ENCODE measurements around the gene CGA. TPM values are rescaled to one million over a fixed set of nuclear protein-coding genes. Genes with fewer than 3 reads are reported as not detected.

CGA gene
- total RNA-seq, 1 donor from 2014 or later, result not detected

GRCh38 chr6:87053312-87053711 is 41.6 kb downstream of the CGA start:
- no peak for DNase-seq
- no peaks in the 10 kb centered on the region for H3K9me3 ChIP-seq (replicated peaks)
- H3K27me3 ChIP-seq (ENCODE audit: low read depth), result peaks cover 32% of the 10 kb centered on the region
- no peak for TF ChIP-seq CTCF (IDR thresholded peaks at IDR 0.05; ENCODE audit: borderline replicate concordance)
- intact Hi-C loops (cut with micrococcal nuclease), result no loop called here
- no peak overlapping the region for H3K4me3 ChIP-seq
- H3K4me1 ChIP-seq, result no peaks in the 10 kb centered on the region
- H3K27ac ChIP-seq (replicated peaks), result no peak overlapping the region
- H3K36me3 ChIP-seq, result no peaks in the 10 kb centered on the region

- Histone ChIP-seq H3K27ac (replicated peaks) (no peak overlapping the region), H3K9me3 (replicated peaks) (no peaks in the 10 kb centered on the region), H3K4me1 (no peaks in the 10 kb centered on the region), H3K36me3 (no peaks in the 10 kb centered on the region), H3K27me3 (ENCODE audit: low read depth) (peaks cover 19% of the 10 kb centered on the region), H3K4me3 (no peak overlapping the region)
- intact Hi-C loops (cut with micrococcal nuclease), result no loop called here
- no peak for DNase-seq
- TF ChIP-seq CTCF (IDR thresholded peaks at IDR 0.05; ENCODE audit: borderline replicate concordance), result no peak
These were observed 45.1 kb downstream of the CGA start for GRCh38 chr6:87049779-87050178.

- Histone ChIP-seq H3K36me3 (no peaks in the 10 kb centered on the region), H3K27ac (replicated peaks) (no peak overlapping the region), H3K4me1 (no peaks in the 10 kb centered on the region), H3K4me3 (no peak overlapping the region), H3K9me3 (replicated peaks) (peaks cover 7% of the 10 kb centered on the region), H3K27me3 (ENCODE audit: low read depth) (peaks cover 12% of the 10 kb centered on the region)
- no peak for DNase-seq
- intact Hi-C loops (cut with micrococcal nuclease), result no loop called here
- TF ChIP-seq CTCF (IDR thresholded peaks at IDR 0.05; ENCODE audit: borderline replicate concordance), result no peak
These were observed 49.3 kb downstream of the CGA start for GRCh38 chr6:87045521-87046075.

GRCh38 chr6:87040729-87041128 is 54.2 kb downstream of the CGA start:
- H3K4me3 ChIP-seq, result no peak overlapping the region
- no peak overlapping the region for H3K27ac ChIP-seq (replicated peaks)
- no peaks in the 10 kb centered on the region for H3K36me3 ChIP-seq
- intact Hi-C loops (cut with micrococcal nuclease), result no loop called here
- no peak for DNase-seq
- H3K27me3 ChIP-seq (ENCODE audit: low read depth), result peaks cover 4% of the 10 kb centered on the region
- H3K4me1 ChIP-seq, result no peaks in the 10 kb centered on the region
- H3K9me3 ChIP-seq (replicated peaks), result peaks cover 13% of the 10 kb centered on the region
- TF ChIP-seq CTCF (IDR thresholded peaks at IDR 0.05; ENCODE audit: borderline replicate concordance), result no peak

Other genes with a start within 250 kb of the CGA start
- not detected for gene HTR1E, start 157.6 kb downstream of the CGA start, total RNA-seq
- 28.2 TPM for gene ZNF292, start 60.5 kb upstream of the CGA start, total RNA-seq
- 17.7 TPM for gene SMIM8, start 227.5 kb upstream of the CGA start, total RNA-seq
- not detected for gene GJB7, start 234.2 kb upstream of the CGA start, total RNA-seq
- gene C6orf163, start 249.7 kb upstream of the CGA start, total RNA-seq, result 1.6 TPM

All from left ventricle myocardium inferior (tissue), 1 donor.